LHCN-M2 (cell line): Measurements from ENCODE around the gene MAMDC4. TPM values are rescaled to one million over a fixed set of nuclear protein-coding genes. Genes with fewer than 3 reads are reported as not detected.
"Not testable (repeated sequence)": the region's sequence is repeated elsewhere in the genome, so short reads cannot be mapped to it uniquely, and the experiment has no call there.

Experiments used
- DNase-seq: peaks from one replicate; pipeline ENCODE4 v3.0.0-alpha.2; 2012; ENCODE audit warnings: low read depth
- total RNA-seq: library from RNA; depleted of rRNA; stranded (reverse); fragments of >200 nt; gene quantifications from 2 replicates; pipeline ENCODE4 v1.2.3, GENCODE V29; 2014

The MAMDC4 gene
- total RNA-seq, 1 experiment from 2014 or later, result 3.8 TPM

DNA sequence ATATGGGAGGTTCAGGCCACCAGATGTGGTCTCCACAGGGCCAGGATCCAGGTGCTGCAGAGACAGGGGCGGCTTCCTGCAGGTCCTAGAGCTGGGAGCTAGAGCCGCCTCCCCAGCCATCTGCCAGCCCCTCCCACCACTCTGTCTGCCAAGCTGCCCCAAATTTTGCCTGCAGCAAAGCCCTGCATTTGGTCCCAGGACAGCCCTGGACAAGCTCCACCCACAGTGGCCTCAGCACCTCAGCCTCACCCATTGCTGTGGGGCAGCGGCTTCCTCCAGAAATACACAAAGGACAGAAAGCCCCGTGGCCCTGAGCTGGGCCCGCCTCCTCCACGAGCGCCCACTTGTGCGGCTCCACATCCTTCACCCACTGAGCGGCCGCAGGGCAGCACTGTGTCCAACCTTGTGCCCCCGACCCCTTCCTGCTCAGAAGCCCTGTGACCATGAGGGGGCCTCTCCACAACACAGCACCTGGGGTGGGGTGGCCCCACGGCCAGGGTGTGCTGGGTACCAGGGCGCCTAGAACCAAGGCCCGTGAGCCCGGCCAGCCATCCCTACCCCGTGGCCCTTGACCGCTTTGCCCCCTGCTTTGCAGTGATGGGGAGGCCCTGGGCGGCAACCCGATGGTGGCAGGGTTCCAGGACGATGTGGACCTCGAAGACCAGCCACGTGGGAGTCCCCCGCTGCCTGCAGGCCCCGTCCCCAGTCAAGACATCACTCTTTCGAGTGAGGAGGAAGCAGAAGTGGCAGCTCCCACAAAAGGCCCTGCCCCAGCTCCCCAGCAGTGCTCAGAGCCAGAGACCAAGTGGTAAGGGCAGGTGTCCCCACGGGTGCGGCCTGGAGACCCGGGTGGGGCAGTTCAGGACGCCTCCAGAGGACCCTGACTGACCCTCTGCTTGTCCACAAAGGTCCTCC lies 13.6 kb upstream of the MAMDC4 start:
- DNase-seq, result no peak

GRCh38 chr9:136839229-136840139 lies 12.7 kb upstream of the MAMDC4 start:
- no peak for DNase-seq

GRCh38 chr9:136840140-136840876 lies 11.8 kb upstream of the MAMDC4 start:
- DNase-seq, result no peak

DNA sequence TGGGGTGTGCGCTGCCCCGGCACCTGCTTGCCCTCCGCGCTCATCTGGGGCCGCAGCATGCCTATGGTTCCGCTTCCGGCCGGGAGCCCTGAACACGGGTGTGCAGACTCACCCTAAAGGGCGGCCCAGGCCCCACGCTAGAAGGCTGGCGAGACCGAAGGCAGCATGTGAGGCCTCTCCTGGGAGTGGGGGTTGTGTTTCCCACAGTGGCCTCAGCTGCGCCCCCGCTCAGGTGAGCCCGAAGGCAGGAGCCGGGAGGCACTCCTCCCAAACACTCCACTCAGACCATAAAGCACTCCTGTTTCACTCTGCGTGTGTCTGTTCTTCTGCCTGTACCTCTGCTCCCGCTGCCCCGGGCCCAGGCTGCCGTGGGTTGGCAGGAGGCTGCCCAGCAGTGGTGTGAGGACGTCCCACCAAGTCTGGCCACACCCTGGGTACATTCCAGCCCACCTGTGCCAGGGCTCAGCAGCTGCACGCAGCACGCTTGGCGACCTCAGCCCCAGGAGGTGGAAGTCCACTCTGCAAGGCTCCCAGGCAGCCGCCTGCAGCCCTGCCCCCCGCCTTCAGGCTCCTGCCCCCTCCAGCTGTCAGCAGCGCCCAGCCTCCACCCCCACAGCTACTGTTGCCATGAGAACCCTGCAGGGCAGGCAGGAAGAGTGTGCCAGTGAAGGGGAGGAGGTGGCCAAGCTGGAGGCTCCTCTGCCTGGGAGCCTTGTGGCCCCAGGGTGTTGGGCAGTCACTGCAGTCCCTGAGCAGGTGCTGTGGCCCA lies 11.1 kb upstream of the MAMDC4 start:
- DNase-seq, result peak; percentile 87

DNA sequence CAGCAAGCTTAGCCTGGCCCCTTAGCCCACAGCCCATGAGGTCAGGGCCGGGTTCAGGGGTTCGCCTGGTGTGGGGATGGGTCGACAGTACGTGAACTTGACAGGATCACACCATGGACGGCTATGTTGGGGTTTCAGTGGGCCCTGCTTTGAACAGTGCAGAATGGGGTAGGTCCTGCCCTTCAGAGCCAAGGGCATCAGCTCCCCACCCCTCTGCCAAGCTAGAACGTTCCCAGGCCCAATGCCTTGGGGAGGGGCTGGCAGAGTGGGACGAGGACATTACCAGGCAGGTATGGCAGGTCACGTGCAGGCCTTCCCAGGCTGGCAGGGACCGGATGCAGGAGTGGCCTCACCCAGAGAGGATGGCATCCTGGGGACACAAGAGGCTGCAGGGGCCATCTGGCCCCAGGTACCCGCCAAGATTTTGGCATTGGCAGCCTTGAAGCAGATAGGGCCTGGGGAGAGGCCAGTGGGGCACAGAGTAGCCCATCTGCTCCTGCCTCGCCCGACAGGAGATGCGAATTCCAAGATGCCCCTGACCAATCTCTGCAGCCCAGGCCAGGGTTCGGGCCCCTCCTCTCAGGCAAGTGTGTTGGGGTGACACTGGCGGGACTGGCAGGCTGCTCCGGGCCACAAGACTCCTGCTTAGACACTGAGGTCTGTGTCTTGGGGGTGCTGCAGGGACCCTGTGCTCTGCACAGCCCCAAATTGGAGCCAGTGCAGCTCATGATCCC lies 10.3 kb upstream of the MAMDC4 start:
- not testable (repeated sequence) for DNase-seq

- peak; percentile 72 for DNase-seq
Measured at GRCh38 chr9:136842380-136842948, 9.7 kb upstream of the MAMDC4 start, which contains the start of gene AJM1. Gene AJM1 (plus strand): TSS chr9:136842478. CDS start chr9:136844415, 1,937 bp downstream.

DNA sequence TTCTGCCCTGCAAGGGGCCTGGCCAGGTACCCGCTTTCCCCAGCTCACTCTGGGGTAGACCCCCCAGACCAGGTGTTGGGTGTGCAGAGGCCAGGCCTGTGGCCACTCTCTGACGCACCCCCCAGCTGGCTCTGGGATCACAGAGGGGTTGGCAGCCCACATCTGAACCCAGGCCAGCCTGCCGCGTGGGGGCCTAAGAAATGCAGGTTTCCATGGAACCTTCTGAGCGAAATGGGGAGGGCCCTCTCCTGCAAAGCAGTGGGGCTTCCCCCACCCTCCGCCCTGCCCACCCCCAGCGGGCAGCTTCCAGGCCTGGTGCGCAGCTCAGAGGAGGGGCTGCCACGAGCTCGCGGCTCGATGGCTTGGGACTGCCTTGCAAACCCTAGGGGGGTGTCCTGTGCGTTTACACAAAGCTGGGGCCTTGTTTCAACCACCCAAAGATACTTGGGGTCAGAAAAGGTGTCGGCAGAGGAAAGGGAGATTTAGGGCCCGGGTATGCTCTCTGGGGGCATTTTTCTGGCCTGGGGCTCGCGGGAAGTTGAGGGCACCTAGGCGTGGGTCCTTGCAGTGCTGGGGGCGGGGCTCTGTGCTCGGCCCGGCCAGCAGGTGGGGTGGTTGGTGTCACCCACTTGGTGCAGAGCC lies 8.9 kb upstream of the MAMDC4 start:
- DNase-seq, result not testable (repeated sequence)

DNA sequence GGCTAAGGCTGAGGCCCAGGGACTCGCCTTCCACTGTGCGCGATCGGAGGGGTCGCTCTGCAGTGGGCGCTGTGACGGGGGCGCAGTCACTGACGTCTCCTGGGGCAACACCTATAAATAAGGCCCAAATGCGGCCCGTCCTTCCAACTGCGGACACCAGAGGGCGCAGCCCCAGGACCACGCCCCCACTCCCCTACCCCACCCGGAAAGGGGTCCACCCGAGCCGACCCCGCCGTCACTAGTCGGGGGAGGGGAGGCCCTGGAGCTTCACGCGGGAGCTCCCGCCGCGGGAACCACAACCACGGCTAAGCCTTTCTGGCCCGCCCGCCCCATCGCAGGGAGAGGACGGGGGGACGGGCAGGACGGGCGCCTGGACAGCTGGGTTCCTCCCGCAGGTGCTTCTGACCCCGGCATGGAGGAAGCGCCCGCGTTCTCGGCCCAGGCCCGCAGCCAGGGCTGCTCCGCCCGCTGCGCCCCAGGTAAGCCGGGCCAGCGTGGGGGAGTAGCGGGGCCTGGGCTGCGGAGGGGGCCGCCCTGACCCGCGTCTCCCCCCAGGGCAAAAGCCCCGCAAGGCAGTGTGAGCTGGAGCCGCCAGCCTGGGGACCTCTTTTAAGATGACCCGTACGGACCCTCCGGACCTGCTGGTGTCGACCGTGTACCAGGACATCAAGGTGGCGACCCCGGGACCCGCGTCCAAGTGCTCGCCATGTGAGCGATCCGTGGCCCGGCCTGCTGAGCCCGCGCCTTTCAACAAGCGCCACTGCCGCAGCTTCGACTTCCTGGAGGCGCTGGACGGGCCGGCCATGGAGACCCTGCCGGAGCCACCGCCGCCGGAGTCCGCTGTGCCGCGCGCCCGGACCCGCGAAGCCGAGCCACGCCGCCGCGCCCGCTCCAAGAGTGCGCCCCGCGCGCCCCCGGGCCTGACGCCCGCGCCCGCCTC lies 8.1 kb upstream of the MAMDC4 start:
- DNase-seq, result not testable (repeated sequence)

DNA sequence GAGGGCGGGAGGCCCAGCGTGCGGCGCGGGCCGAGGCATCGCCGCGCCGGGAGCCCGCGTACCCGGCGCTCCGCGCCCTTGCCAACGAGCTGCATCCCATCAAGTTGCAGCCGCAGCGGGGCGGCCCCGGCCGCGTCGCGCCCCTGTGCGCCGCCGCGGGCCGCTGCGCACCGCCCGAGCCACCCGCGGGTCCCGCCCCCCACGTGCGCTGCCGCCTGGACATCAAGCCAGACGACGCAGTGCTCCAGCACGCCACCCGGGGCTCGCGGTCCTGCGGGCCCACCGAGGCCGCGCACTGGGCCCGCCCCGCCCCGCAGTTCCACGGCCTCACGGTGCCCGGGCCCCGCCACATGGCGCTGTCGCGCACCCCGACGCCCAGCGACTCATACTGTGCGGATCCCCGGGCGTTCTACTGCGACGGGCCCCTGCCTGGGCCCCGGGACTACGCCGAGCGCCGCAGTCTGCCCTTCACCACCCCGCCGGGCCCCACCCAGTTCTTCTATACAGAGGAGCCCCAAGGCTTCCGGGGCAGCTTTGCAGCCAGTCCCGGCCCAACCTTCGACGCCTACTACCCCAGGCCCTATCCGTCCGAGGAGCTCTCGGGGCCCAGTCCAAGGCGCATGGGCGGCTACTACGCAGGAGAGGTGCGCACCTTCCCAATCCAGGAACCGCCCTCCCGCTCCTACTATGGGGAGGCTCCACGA lies 7.2 kb upstream of the MAMDC4 start:
- no peak for DNase-seq

DNA sequence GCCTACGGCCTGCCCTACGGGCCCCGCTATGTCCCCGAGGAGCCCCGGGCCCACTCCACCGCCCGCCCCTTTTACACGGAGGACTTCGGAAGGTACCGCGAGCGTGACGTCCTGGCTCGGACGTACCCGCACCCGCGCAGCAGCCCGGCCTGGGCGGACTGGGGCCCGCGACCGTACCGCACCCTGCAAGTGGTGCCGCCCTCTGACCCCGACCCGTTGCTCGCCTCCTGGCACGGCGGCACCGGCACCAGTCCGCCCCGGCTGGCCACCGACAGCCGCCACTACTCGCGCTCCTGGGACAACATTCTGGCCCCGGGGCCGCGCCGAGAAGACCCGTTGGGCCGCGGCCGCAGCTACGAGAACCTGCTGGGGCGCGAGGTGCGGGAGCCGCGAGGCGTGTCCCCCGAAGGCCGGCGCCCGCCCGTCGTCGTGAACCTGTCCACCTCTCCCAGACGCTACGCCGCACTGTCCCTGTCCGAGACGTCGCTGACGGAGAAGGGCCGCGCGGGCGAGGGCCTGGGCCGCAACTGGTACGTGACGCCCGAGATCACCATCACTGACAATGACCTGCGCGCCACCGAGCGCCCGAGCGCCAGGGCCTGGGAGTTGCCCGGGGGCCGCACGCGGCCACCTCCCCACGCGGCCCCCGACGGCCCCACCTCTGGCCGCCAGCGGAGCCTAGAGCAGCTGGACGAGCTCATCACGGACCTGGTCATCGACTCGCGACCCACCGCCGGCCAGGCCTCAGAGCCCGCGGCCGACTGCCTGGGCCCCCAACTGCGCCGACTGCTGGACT lies 6.5 kb upstream of the MAMDC4 start:
- DNase-seq, result no peak

GRCh38 chr9:136846376-136847087 lies 5.6 kb upstream of the MAMDC4 start:
- DNase-seq, result no peak

DNA sequence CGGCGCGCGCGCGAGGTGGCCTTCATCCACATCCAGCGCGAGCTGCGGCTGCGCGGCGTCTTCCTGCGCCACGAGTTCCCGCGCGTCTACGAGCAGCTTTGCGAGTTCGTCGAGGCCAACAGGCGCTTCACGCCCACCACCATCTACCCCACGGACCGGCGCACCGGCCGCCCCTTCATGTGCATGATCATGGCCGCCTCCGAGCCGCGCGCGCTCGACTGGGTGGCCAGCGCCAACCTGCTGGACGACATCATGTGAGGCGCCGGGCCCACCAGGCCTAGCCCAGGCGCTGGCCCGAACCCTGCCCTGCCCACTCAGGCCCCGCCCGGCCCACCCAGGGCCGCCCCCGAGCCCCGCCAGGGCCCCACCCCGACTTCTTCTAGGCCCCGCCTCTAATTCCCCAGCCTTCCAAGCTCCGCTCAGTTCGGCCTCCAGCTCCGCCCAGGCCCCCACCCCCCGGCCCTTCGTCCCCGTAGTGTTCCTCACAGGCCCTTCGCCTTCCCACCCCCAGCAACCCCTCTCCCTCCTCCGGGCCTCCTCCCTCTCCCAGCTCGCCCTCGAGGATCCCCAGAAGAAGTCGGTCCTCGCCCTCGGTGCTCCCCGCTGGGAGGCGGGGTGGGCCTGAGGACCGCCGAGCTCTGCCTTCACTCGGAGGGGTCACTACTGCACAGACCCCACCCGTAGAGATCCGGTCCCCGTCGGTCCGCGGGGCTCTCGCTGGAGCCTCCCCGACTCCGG lies 4.9 kb upstream of the MAMDC4 start:
- no peak for DNase-seq

GRCh38 chr9:136847826-136848392 lies 4.2 kb upstream of the MAMDC4 start:
- peak; percentile 77 for DNase-seq

DNA sequence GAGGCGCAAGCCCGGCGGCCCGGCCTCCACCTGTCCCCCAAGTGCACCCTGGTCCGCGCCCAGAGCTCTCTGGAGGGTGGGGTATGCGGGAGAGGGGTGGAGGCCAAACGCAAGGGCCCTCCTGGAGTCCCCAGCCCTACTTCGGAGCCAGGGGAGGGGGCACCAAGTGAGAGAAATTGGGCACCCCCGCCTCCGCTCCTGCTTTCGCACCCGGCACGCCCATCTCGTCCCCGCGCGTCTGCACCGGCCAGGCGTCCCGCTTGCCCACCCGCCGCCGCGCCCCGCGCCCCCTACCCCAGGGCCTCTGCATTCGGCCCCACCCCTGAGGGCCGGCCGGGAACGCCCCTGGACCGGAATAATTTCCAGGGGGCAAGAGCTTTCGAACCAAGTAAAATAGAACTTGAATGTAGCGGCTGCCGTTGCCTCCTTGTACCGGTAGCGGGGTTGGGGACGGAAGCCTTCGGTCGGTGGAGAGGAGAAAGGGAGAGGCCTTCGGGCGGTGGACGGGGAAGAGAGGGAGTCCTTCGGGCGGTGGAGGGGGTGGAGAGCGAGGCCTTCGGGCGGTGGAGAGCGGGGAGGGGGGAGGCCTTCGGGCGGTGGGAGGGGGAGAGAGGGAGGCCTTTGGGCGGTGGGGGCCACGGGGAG lies 3.6 kb upstream of the MAMDC4 start:
- DNase-seq, result peak; percentile 46
